ENCODE measurements around the gene PON2.

Gene PON2

GRCh38 chr7:95434557-95435421 is at the start of gene PON2:
PON2 (minus strand) TSS chr7:95435028; CDS start chr7:95434951, 77 bp downstream.
- H3K36me3 ChIP-seq (ENCODE audit: control insufficient read depth in 2 of 2, insufficient read depth in 1 of 2, low read length in 2 of 2): no peaks in the 10 kb centered on the region
- H3K4me1 ChIP-seq (ENCODE audit: control insufficient read depth, insufficient read depth, low read length): no peaks in the 10 kb centered on the region
- no peaks in the 10 kb centered on the region for H3K9me3 ChIP-seq (ENCODE audit: control insufficient read depth, insufficient read depth, low read depth, low read length)
- CTCF ChIA-PET: interaction anchor here (0.5 to 1.6 kb wide), 5 partner anchors 42 to 702 kb away, joined by 3 to 4 read pairs (median 3); no protein-coding TSS in a partner anchor
- H3K4me3 ChIP-seq (ENCODE audit: low read depth, low read length): peak within 1 kb of the TSS; percentile 72
- H3K27ac ChIP-seq (ENCODE audit: extremely low read depth, low read depth, low read length): peak within 1 kb of the TSS; percentile 83
- POLR2A ChIA-PET: interaction anchor here (0.6 to 1.0 kb wide), 3 partner anchors 11 to 1715 kb away, joined by 3 read pairs; no protein-coding TSS in a partner anchor
- no peak for TF ChIP-seq SCRT2 (tag by site-specific recombination; IDR thresholded peaks at IDR 0.05)
- no peak for TF ChIP-seq REPIN1 (tag by site-specific recombination; IDR thresholded peaks at IDR 0.05; ENCODE audit: low read depth)
- peak; percentile 21; the same call in 1 of the 2 replicates for TF ChIP-seq SP7 (tag by site-specific recombination; IDR thresholded peaks at IDR 0.05)
- TF ChIP-seq MEIS1 (CRISPR knock-in tag; IDR thresholded peaks at IDR 0.05; ENCODE audit: borderline replicate concordance): no peak
- TF ChIP-seq ZNF239 (tag by site-specific recombination; IDR thresholded peaks at IDR 0.05): no peak
- TF ChIP-seq SCRT1 (tag by site-specific recombination; IDR thresholded peaks at IDR 0.05; ENCODE audit: borderline replicate concordance): no peak
- TF ChIP-seq ZBTB48 (tag by site-specific recombination; IDR thresholded peaks at IDR 0.05): peak; percentile 26; the same call in 1 of the 2 replicates
- TF ChIP-seq GLI2 (tag by site-specific recombination; IDR thresholded peaks at IDR 0.05; ENCODE audit: borderline replicate concordance, low read depth): no peak
- TF ChIP-seq ZEB2 (tag by site-specific recombination; IDR thresholded peaks at IDR 0.05): 0 out of 2 replicates have a peak, but pooled peaks have one; percentile 29
- no peak for TF ChIP-seq ZNF626 (tag by site-specific recombination; IDR thresholded peaks at IDR 0.05)
- no peak for TF ChIP-seq ZNF221 (tag by site-specific recombination; IDR thresholded peaks at IDR 0.05; ENCODE audit: borderline replicate concordance)
- TF ChIP-seq ZNF792 (tag by site-specific recombination; IDR thresholded peaks at IDR 0.05): no peak
- no peak; the same call in 1 of the 2 replicates for TF ChIP-seq ZBTB11 (tag by site-specific recombination; conservative IDR thresholded peaks at IDR 0.05; ENCODE audit: low read depth)
- peak; percentile 71; the same call in 1 of the 2 replicates for TF ChIP-seq CTCF (tag by site-specific recombination; IDR thresholded peaks at IDR 0.05)
- no peak for TF ChIP-seq ZNF791 (tag by site-specific recombination; IDR thresholded peaks at IDR 0.05)
- TF ChIP-seq ZNF26 (tag by site-specific recombination; IDR thresholded peaks at IDR 0.05): no peak
- no peak for TF ChIP-seq ZNF248 (tag by site-specific recombination; IDR thresholded peaks at IDR 0.05)
- no peak for TF ChIP-seq TSHZ1 (tag by site-specific recombination; IDR thresholded peaks at IDR 0.05; ENCODE audit: borderline replicate concordance)
- TF ChIP-seq ZNF580 (tag by site-specific recombination; IDR thresholded peaks at IDR 0.05): no peak
- no peak for TF ChIP-seq ZNF610 (tag by site-specific recombination; IDR thresholded peaks at IDR 0.05; ENCODE audit: borderline replicate concordance)
- TF ChIP-seq ZNF280C (tag by site-specific recombination; IDR thresholded peaks at IDR 0.05): no peak
- no peak for TF ChIP-seq ZNF548 (tag by site-specific recombination; IDR thresholded peaks at IDR 0.05)
- no peak for TF ChIP-seq ZNF48 (tag by site-specific recombination; IDR thresholded peaks at IDR 0.05)
- TF ChIP-seq ZNF223 (tag by site-specific recombination; IDR thresholded peaks at IDR 0.05): no peak; the same call in none of the 2 replicates
